Epithelial cell of proximal tubule (primary cell): ENCODE results near the gene FLT1. TPM values are rescaled to one million over a fixed set of nuclear protein-coding genes. Genes with fewer than 3 reads are reported as not detected.

Experiments
- DNase-seq: peaks from one replicate; pipeline ENCODE4 v3.0.0-alpha.2; 2011; ENCODE audit warnings: low read depth
- H3K4me3 ChIP-seq: 2 replicates; pipeline ENCODE4 v1.5.1; 2011; ENCODE audit warnings: low read depth, mild to moderate bottlenecking, low read length
- CTCF ChIP-seq: conservative IDR thresholded peaks from 2 replicates; pipeline ENCODE4 v1.5.1; 2012; ENCODE audit warnings: low read depth, mild to moderate bottlenecking, low read length
- total RNA-seq: library from RNA; depleted of rRNA; stranded (reverse); fragments of >200 nt; gene quantifications from 2 replicates; pipeline ENCODE4 v1.2.3, GENCODE V29; 2015

The FLT1 gene
- total RNA-seq, 1 donor from 2014 or later, result 0.17 TPM

GRCh38 chr13:28337166-28338005, 157.5 kb downstream of the FLT1 start:
- no peak overlapping the region for H3K4me3 ChIP-seq
- no peak for DNase-seq
- TF ChIP-seq CTCF, result no peak

GRCh38 chr13:28336193-28336657, 158.7 kb downstream of the FLT1 start:
- no peak overlapping the region for H3K4me3 ChIP-seq
- no peak for DNase-seq
- TF ChIP-seq CTCF, result no peak

- no peak for DNase-seq
- no peak for TF ChIP-seq CTCF
- no peak overlapping the region for H3K4me3 ChIP-seq
Observed at GRCh38 chr13:28333204-28333881, 161.6 kb downstream of the FLT1 start.

- no peak overlapping the region for H3K4me3 ChIP-seq
- TF ChIP-seq CTCF, result no peak
- DNase-seq, result no peak
Observed at GRCh38 chr13:28329395-28330158, 165.4 kb downstream of the FLT1 start.

- TF ChIP-seq CTCF, result no peak
- H3K4me3 ChIP-seq, result no peak overlapping the region
- no peak for DNase-seq
Observed at GRCh38 chr13:28328271-28328607, 166.7 kb downstream of the FLT1 start.

GRCh38 chr13:28327373-28328270, 167.3 kb downstream of the FLT1 start:
- DNase-seq, result no peak
- H3K4me3 ChIP-seq, result no peak overlapping the region
- no peak for TF ChIP-seq CTCF
